Activated CD4-positive, alpha-beta T cell treated with anti-CD3 and anti-CD28 coated beads for 36 hours (primary cell): ENCODE data around the gene MMP14. TPM values are rescaled to one million over a fixed set of nuclear protein-coding genes. Genes with fewer than 3 reads are reported as not detected.
A peak's percentile ranks its signal among the peaks of the same experiment; 100 is the strongest.
"Not testable (repeated sequence)": the region's sequence is repeated elsewhere in the genome, so short reads cannot be mapped to it uniquely, and the experiment has no call there.

Experiments used
- ATAC-seq: fragments of 200-7000 bp; cut with Tn5 transposase; one replicate; pipeline ENCODE4 v1.10.0; 2021; ENCODE audit warnings: mild to moderate bottlenecking, moderate library complexity
- CTCF ChIA-PET: fragments of 350-600 bp; sonication (Branson Sonifier 250); formaldehyde crosslinking; loops from one replicate; lab custom pipeline; 2021; ENCODE audit warnings: antibody characterized with exemption; lab: Charles Lee
- POLR2A ChIA-PET: fragments of 350-600 bp; sonication (Branson Sonifier 250); formaldehyde crosslinking; loops from one replicate; lab custom pipeline; 2021; ENCODE audit warnings: antibody characterized with exemption, inconsistent platforms; lab: Charles Lee
- DNase-seq: peaks from one replicate; pipeline ENCODE4 v3.0.0-alpha.2; 2020
- H3K27ac Mint-ChIP-seq: one replicate; pipeline ENCODE4 v1.8.0; 2021; ENCODE audit warnings: mixed read lengths
- H3K27me3 Mint-ChIP-seq: one replicate; pipeline ENCODE4 v1.8.0; 2021; ENCODE audit warnings: mixed read lengths
- H3K36me3 Mint-ChIP-seq: one replicate; pipeline ENCODE4 v1.8.0; 2021; ENCODE audit warnings: low read depth, mixed read lengths
- H3K4me1 Mint-ChIP-seq: one replicate; pipeline ENCODE4 v1.8.0; 2021; ENCODE audit warnings: mixed read lengths
- H3K4me3 Mint-ChIP-seq: one replicate; pipeline ENCODE4 v1.8.0; 2021; ENCODE audit warnings: mild to moderate bottlenecking, moderate library complexity, mixed read lengths
- H3K9me3 Mint-ChIP-seq: one replicate; pipeline ENCODE4 v1.8.0; 2021; ENCODE audit warnings: low read depth, mixed read lengths
- intact Hi-C, 2 experiments: fragments of 100-400 bp; cut with DNase I in 1 of 2; cut with micrococcal nuclease in 1 of 2; formaldehyde crosslinking; loops; one replicate each; pipeline versions ENCODE4 v1.14.2 to v1.15.1; 2022 to 2024; cut with DNase I, micrococcal nuclease
- total RNA-seq, 2 experiments: library from RNA; stranded (reverse); gene quantifications; one replicate each; pipeline ENCODE4 v1.2.3, GENCODE V29; 2021

MMP14 gene
- total RNA-seq, 2 experiments from 2014 or later = 2.0 to 2.1 TPM

DNA sequence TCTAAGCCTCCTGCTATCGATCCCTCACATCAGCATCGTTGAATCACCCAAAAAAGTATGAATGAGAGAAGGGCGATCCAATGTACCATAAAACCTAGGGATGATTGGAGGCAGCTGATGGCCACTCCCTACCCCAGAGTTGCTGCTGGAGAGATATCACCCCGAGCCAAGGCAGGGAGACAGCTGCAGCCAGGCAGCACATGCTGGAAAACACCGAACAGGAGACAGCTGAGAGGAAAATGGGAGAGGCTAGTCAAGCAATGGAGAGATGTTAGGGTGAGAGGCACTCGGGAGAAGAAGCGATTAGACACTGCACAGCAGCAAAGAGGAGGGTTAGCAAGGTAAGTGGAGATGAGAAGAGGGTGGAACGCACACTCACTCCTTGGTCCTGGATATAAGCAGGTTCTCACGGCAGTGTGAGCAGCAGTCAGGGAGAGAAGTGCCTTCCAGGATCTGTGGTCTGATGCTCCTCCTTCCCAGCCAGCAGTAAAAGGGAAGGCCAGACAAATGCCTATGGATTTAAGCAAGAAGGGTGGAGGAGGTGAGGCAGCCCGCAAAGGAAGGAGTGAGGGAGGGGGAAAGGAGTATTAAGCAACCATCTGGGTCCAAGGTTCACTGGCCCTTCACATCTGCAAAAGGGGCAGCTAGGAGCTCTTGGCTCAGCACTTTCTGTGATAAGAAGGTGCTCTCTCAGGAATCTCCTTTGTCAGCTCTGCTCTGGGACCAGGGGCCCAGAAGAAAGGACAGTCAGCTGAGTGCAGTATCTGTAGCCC is 21.3 kb upstream of the MMP14 start, which contains the start of gene SLC7A7:
Gene SLC7A7, minus strand, starts transcription at position 495 of the 773 bp plus-strand sequence. CDS start 2,037 bp downstream, outside the sequence.
- Mint-ChIP-seq H3K9me3 (no peaks in the 10 kb centered on the region), H3K4me3 (no peak within 1 kb of the TSS), H3K27ac (no peak within 1 kb of the TSS), H3K36me3 (no peaks in the 10 kb centered on the region), H3K27me3 (peaks cover 2% of the 10 kb centered on the region), H3K4me1 (peaks cover 19% of the 10 kb centered on the region)
- DNase-seq (no peak), ATAC-seq (no peak)
- POLR2A ChIA-PET = no interaction called here
- intact Hi-C loops = no loop called here
- CTCF ChIA-PET = interaction anchor here (0.6 to 1.6 kb wide), 6 partner anchors 15 to 897 kb away, joined by 3 to 5 read pairs (median 3); partner anchors contain the start of gene DAD1

GRCh38 chr14:22819151-22819988 is 17.0 kb upstream of the MMP14 start:
- Mint-ChIP-seq H3K27me3 (peaks cover 5% of the 10 kb centered on the region), H3K9me3 (no peaks in the 10 kb centered on the region), H3K27ac (no peak overlapping the region), H3K4me3 (no peak overlapping the region), H3K4me1 (peaks cover 27% of the 10 kb centered on the region), H3K36me3 (no peaks in the 10 kb centered on the region)
- CTCF ChIA-PET = interaction anchor here (0.6 to 2.0 kb wide), 13 partner anchors 11 to 900 kb away, joined by 3 to 6 read pairs (median 4); no protein-coding TSS in a partner anchor
- no peak for DNase-seq
- intact Hi-C loops = no loop called here
- POLR2A ChIA-PET = interaction anchor here (0.5 to 1.1 kb wide), 2 partner anchors 11 to 126 kb away, joined by 5 to 13 read pairs; no protein-coding TSS in a partner anchor
- peak; percentile 68 for ATAC-seq

DNA sequence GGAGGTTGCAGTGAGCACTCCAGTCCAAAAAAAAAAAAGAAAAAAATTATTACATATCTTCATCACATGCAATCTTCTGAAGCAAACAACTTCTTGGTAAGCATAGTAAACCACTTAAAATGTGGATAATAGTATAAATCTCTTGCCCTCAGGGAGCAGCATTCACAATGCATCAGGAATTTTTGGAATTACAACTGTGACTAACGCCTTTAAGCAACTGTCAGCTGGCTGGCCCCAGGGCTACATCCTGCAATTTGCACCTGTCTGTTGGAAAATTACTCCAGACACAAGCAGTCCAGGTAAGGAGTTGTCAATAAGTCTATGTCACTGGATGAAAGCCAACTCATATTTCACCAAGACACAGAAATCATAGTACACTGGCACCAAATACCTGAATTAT is 15.7 kb upstream of the MMP14 start:
- peaks cover 30% of the 10 kb centered on the region for H3K4me1 Mint-ChIP-seq
- peaks cover 5% of the 10 kb centered on the region for H3K27me3 Mint-ChIP-seq
- H3K4me3 Mint-ChIP-seq = no peak overlapping the region
- DNase-seq (no peak), ATAC-seq (no peak)
- ChIA-PET CTCF (interaction anchor here (0.6 to 4.5 kb wide), 5 partner anchors 10 to 251 kb away, joined by 3 to 27 read pairs (median 3); no protein-coding TSS in a partner anchor), POLR2A (no interaction called here)
- H3K9me3 Mint-ChIP-seq = no peaks in the 10 kb centered on the region
- H3K36me3 Mint-ChIP-seq = no peaks in the 10 kb centered on the region
- H3K27ac Mint-ChIP-seq = no peak overlapping the region
- intact Hi-C loops = loop anchor here in 1 of 2 experiments (10.0 kb wide), 1 partner anchor 164 kb away; the partner anchor contains the start of gene AJUBA

GRCh38 chr14:22821193-22822015 is 15.0 kb upstream of the MMP14 start:
- Mint-ChIP-seq H3K9me3 (no peaks in the 10 kb centered on the region), H3K4me3 (no peak overlapping the region), H3K4me1 (peaks cover 27% of the 10 kb centered on the region), H3K27ac (no peak overlapping the region), H3K36me3 (no peaks in the 10 kb centered on the region), H3K27me3 (peaks cover 5% of the 10 kb centered on the region)
- no peak for ATAC-seq
- intact Hi-C loops = loop anchor here (2.0 to 10.0 kb wide), 3 partner anchors 161 to 251 kb away; partner anchors contain the start of gene AJUBA (in 2 of the 2)
- ChIA-PET POLR2A (no interaction called here), CTCF (interaction anchor here (0.5 to 10.6 kb wide), 10 partner anchors 9 to 251 kb away, joined by 3 to 148 read pairs (median 3); no protein-coding TSS in a partner anchor)
- DNase-seq = no peak

DNA sequence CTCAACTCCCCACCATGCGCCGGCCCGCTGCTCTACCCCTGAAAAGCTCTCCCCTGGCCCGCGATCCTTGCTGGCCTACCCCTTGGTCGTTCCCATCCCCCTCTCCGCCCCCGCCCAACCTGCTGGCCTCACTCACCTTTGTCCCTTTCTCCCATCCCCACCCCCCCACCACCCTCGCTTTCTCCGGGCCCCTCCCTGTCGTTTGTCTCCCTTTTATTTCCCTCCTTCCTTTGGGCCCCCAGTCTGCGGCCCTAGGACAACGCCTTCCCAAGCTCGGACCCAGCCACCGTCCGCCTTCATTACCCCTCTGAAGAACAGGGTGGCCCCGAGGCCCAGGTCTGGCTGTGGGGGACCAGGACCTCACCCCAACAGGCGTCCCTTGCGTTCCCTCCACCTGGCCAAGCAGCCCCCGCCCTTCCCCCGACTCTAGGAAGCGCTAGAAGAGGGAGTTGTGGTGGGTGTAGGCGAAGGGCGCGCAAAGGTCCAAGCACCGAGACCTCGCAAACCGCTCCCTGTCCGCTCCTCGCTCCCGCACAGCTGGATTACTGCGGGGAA is 14.3 kb upstream of the MMP14 start:
- ATAC-seq (no peak), DNase-seq (no peak)
- H3K27me3 Mint-ChIP-seq = peaks cover 5% of the 10 kb centered on the region
- no peak overlapping the region for H3K27ac Mint-ChIP-seq
- ChIA-PET CTCF (interaction anchor here (0.5 to 10.6 kb wide), 26 partner anchors 8 to 1113 kb away, joined by 3 to 148 read pairs (median 5); partner anchors contain the start of genes MMP14 and PRMT5), POLR2A (interaction anchor here (0.6 to 1.1 kb wide), 3 partner anchors 15 to 261 kb away, joined by 3 to 9 read pairs (median 4); no protein-coding TSS in a partner anchor)
- peak overlapping the region; percentile 55 for H3K4me3 Mint-ChIP-seq
- H3K9me3 Mint-ChIP-seq = no peaks in the 10 kb centered on the region
- H3K36me3 Mint-ChIP-seq = no peaks in the 10 kb centered on the region
- H3K4me1 Mint-ChIP-seq = peaks cover 27% of the 10 kb centered on the region
- intact Hi-C loops = loop anchor here (2.0 to 10.0 kb wide), 3 partner anchors 161 to 251 kb away; partner anchors contain the start of gene AJUBA (in 2 of the 2)

GRCh38 chr14:22822571-22823098 is 13.8 kb upstream of the MMP14 start:
- Mint-ChIP-seq H3K27me3 (peaks cover 5% of the 10 kb centered on the region), H3K4me1 (peaks cover 27% of the 10 kb centered on the region), H3K9me3 (no peaks in the 10 kb centered on the region), H3K36me3 (no peaks in the 10 kb centered on the region), H3K4me3 (peak overlapping the region; percentile 55), H3K27ac (peak overlapping the region; percentile 25)
- CTCF ChIA-PET = interaction anchor here (0.5 to 10.6 kb wide), 35 partner anchors 9 to 1114 kb away, joined by 3 to 148 read pairs (median 4); partner anchors contain the start of genes MMP14, OXA1L and PRMT5
- POLR2A ChIA-PET = interaction anchor here (0.6 to 1.1 kb wide), 4 partner anchors 14 to 262 kb away, joined by 3 to 9 read pairs (median 4); no protein-coding TSS in a partner anchor
- intact Hi-C loops = loop anchor here (1.0 to 10.0 kb wide), 5 partner anchors 31 to 252 kb away; partner anchors contain the start of gene AJUBA (in 2 of the 2)
- DNase-seq (peak; percentile 80), ATAC-seq (peak; percentile 75)

GRCh38 chr14:22824711-22825359 is 11.6 kb upstream of the MMP14 start:
- Mint-ChIP-seq H3K4me3 (no peak overlapping the region), H3K9me3 (peaks cover 3% of the 10 kb centered on the region), H3K27me3 (peaks cover 5% of the 10 kb centered on the region), H3K36me3 (no peaks in the 10 kb centered on the region), H3K4me1 (peaks cover 29% of the 10 kb centered on the region), H3K27ac (peak overlapping the region; percentile 70)
- DNase-seq (peak; percentile 42), ATAC-seq (peak; percentile 23)
- ChIA-PET CTCF (interaction anchor here (0.8 to 10.6 kb wide), 6 partner anchors 9 to 255 kb away, joined by 3 to 148 read pairs (median 3); no protein-coding TSS in a partner anchor), POLR2A (no interaction called here)
- intact Hi-C loops = loop anchor here (5.0 to 10.0 kb wide), 3 partner anchors 160 to 642 kb away; partner anchors contain the start of genes AJUBA (in 1 of the 2), NGDN (in 1 of the 2) and PPP1R3E (in 1 of the 2)

- Mint-ChIP-seq H3K4me3 (peak overlapping the region; percentile 82), H3K4me1 (peaks cover 32% of the 10 kb centered on the region), H3K36me3 (peaks cover 15% of the 10 kb centered on the region), H3K27ac (peak overlapping the region; percentile 98)
- not testable (repeated sequence) for DNase-seq, H3K9me3 Mint-ChIP-seq, H3K27me3 Mint-ChIP-seq, ATAC-seq
- ChIA-PET POLR2A (interaction anchor here (1.6 kb wide), 1 partner anchor 16 kb away, joined by 6 read pairs; no protein-coding TSS in a partner anchor), CTCF (interaction anchor here (1.2 to 10.6 kb wide), 4 partner anchors 8 to 273 kb away, joined by 4 to 148 read pairs (median 14); no protein-coding TSS in a partner anchor)
- intact Hi-C loops = loop anchor here (1.0 to 10.0 kb wide), 12 partner anchors 42 to 638 kb away; partner anchors contain the start of genes OXA1L (in 2 of the 2), RBM23 (in 2 of the 2), AJUBA (in 1 of the 2) and DAD1 (in 1 of the 2)
Measured at GRCh38 chr14:22829076-22829660, 7.2 kb upstream of the MMP14 start.
